NT2/D1 (cell line): ENCODE results near the gene PDE6B.
"Not testable (repeated sequence)": the region's sequence is repeated elsewhere in the genome, so short reads cannot be mapped to it uniquely, and the experiment has no call there.

ENCODE experiments used
- DNase-seq: peaks from one replicate; pipeline ENCODE4 v3.0.0-alpha.2; 2011; ENCODE audit warnings: low read depth, low spot score
- H3K27me3 ChIP-seq: 2 replicates; pipeline ENCODE4 v1.6.0; 2011; ENCODE audit warnings: mild to moderate bottlenecking; ENCODE audit not compliant: insufficient read length, insufficient read depth
- H3K36me3 ChIP-seq: 2 replicates; pipeline ENCODE4 v1.6.1; 2011; ENCODE audit warnings: mild to moderate bottlenecking, low read length, mixed read lengths; ENCODE audit not compliant: insufficient read depth, insufficient read length
- H3K4me1 ChIP-seq: 2 replicates; pipeline ENCODE4 v1.5.1; 2011; ENCODE audit not compliant: insufficient read depth, insufficient read length
- H3K4me3 ChIP-seq: 2 replicates; pipeline ENCODE4 v1.5.1; 2011; ENCODE audit warnings: low read depth; ENCODE audit not compliant: insufficient read length
- H3K9ac ChIP-seq: 2 replicates; pipeline ENCODE4 v1.6.0; 2011; ENCODE audit warnings: low read depth; ENCODE audit not compliant: insufficient read length
- H3K9me3 ChIP-seq: 2 replicates; pipeline ENCODE4 v1.5.1; 2011; ENCODE audit warnings: mild to moderate bottlenecking, low read length; ENCODE audit not compliant: insufficient read depth
- SUZ12 ChIP-seq: IDR thresholded peaks from 2 replicates; pipeline ENCODE4 v1.6.1; 2011; ENCODE audit not compliant: insufficient read length, insufficient read depth; ENCODE audit errors: extremely low read depth
- YY1 ChIP-seq: IDR thresholded peaks from 2 replicates; pipeline ENCODE4 v1.6.1; 2011; ENCODE audit not compliant: insufficient read length, insufficient read depth
- ZNF274 ChIP-seq: IDR thresholded peaks from 2 replicates; pipeline ENCODE4 v1.6.1; 2011; ENCODE audit warnings: mild to moderate bottlenecking, low read depth, low read length

Gene PDE6B

DNA sequence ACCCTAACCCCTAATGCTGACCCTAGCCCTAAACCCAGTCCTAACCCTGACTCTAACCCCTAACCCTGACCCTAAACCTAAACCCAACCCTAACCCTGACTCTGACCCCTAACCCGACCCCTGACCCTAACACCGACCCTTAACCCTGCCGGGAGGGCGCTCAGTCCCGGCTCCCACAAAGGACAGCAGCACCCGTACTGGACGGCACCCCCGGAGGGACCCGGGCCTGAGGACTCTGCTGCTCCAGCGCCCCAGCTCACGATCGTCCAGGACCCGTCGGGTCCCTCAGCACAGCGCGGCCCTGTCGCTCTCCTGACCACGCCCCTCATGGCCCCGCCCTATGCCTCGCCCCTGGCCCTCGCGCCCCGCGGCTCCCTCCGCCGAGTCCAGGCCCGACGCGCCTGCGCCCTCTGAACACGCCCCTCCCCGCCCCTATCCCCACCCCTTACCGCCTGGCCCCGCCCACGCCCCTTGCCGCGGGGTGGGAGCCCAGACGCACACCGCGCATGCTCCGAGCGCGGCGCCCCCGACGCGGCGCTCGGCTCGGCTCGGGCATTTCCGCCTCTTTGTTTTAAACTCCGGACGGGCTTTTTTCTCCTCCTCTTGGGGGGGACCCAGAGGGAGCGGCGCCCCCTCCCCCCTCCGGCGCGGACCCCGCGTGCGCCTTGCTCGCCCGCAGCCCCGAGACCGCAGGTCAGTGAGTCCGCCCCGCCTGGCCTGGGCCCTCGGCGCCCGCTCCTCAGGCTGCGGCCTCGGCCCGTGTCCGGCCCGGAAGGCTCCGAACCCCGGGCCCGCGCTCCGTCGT, 80.1 kb downstream of the PDE6B start, which contains the start of gene PCGF3:
TSS of gene PCGF3 (plus strand) at position 555 of the 805 bp plus-strand sequence. CDS start 27,849 bp downstream, outside the sequence.
- H3K4me3 ChIP-seq, result peak within 1 kb of the TSS; percentile 83
- peaks cover 24% of the 10 kb centered on the region for H3K36me3 ChIP-seq
- DNase-seq, result peak; percentile 87
- H3K9ac ChIP-seq, result peak within 1 kb of the TSS; percentile 98
- H3K9me3 ChIP-seq, result no peaks in the 10 kb centered on the region
- H3K27me3 ChIP-seq, result peaks cover 7% of the 10 kb centered on the region
- TF ChIP-seq SUZ12 (no peak), YY1 (no peak), ZNF274 (no peak)
- H3K4me1 ChIP-seq, result peaks cover 16% of the 10 kb centered on the region

DNA sequence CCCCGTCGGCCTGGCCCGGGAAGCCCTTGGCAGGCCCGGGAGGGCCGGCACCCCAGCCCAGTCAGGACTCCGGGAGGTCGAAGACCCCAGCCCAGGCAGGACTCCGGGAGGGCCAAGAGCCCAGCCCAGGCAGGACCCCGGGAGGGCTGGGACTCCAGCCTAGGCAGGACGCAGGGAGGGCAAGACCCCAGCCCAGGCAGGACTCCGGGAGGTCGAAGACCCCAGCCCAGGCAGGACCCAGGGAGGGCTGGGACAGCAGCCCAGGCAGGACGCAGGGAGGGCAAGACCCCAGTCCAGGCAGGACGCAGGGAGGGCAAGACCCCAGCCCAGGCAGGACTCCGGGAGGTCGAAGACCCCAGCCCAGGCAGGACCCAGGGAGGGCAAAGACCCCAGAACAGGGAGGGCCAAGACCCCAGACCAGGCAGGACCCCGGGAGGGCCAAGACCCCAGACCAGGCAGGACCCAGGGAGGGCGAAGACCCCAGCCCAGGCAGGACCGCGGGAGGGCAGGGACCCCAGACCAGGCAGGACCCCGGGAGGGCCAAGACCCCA, 80.8 kb downstream of the PDE6B start:
- DNase-seq, H3K27me3 ChIP-seq, H3K9me3 ChIP-seq: not testable (repeated sequence)
- Histone ChIP-seq H3K4me1 (peaks cover 16% of the 10 kb centered on the region), H3K36me3 (peaks cover 30% of the 10 kb centered on the region), H3K4me3 (peak overlapping the region; percentile 83), H3K9ac (peak overlapping the region; percentile 98)

DNA sequence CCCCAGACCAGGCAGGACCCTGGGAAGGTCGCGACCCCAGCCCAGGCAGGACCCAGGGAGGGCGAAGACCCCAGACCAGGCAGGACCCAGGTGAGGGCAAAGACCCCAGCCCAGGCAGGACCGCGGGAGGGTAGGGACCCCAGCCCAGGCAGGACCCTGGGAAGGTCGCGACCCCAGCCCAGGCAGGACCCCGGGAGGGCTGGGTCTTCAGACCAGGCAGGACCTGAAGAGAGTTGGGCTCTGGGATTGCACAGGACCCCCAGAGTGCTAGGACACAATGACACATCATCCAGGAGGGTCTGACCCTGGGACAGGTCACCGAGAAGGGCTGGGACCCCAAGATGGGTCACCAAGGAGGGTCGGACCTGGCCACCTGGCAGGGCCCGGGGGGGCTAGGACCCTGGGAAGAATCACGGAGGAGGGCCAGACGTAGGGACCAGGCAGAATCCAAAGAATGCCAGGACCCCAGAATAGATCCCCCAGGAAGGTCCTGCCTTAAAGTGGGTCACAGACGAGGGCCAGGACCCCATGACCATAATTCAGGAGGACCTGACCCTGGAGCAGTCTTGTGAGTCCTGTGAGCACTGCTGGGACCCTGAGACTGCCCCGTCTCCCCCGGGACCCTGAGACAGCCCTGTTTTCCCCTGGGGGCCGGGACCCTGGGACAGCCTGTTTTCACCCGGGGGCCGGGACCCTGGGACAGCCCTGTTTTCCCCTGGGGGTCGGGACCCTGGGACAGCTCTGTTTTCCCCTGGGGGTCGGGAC, 81.6 kb downstream of the PDE6B start:
- DNase-seq, result no peak
- Histone ChIP-seq H3K4me3 (peak overlapping the region; percentile 38), H3K9me3 (no peaks in the 10 kb centered on the region), H3K27me3 (peaks cover 7% of the 10 kb centered on the region), H3K36me3 (peaks cover 30% of the 10 kb centered on the region), H3K9ac (peak overlapping the region; percentile 79), H3K4me1 (peaks cover 16% of the 10 kb centered on the region)
- no peak for TF ChIP-seq YY1
- no peak for TF ChIP-seq SUZ12
- TF ChIP-seq ZNF274, result no peak

DNA sequence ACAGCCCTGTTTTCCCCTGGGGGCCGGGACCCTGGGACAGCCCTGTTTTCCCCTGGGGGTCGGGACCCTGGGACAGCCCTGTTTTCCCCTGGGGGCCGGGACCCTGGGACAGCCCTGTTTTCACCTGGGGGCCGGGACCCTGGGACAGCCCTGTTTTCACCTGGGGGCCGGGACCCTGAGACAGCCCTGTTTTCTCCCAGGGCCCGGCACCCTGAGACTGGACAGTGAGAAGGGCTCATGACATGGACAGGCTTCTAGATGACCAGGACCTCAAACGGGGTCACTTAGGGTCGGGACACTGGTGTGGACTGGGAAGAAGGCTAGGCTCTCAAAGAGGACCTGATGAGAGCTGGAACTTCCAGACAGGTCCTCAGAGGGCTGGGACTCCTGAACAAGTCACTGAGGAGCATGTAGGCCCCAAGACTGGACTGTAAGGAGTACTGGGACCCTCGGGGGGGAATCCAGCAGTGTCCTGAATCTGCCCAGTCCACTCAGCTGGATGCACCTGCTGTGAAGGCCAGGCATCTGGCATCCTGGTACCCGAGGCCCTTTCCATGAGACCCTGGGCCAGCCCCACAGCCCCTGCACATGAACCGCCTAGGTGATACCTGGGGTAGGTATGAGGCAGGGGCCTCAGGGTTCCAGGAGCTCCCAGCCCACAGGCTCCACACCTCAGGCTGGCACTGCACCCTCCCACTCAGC, 82.7 kb downstream of the PDE6B start:
- Histone ChIP-seq H3K36me3 (peaks cover 30% of the 10 kb centered on the region), H3K27me3 (peaks cover 7% of the 10 kb centered on the region), H3K4me3 (no peak overlapping the region), H3K4me1 (peaks cover 16% of the 10 kb centered on the region), H3K9me3 (no peaks in the 10 kb centered on the region), H3K9ac (peak overlapping the region; percentile 21)
- TF ChIP-seq YY1 (no peak), SUZ12 (no peak), ZNF274 (no peak)
- DNase-seq, result no peak

DNA sequence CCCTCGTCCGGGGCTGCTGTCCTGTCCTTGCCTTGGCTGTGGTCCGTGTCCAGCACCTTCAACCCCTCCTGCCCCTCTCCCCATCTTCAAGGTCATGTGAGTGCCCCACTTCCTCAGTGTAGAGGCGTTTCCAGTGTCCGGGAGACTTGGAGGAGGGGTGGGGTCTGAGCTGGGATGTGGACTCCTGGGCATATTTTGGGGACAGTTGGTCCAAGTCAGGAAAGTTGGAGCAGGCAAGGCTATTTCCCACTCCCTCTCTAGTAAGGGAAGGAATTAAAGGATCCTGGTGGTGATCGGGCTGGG, 83.2 kb downstream of the PDE6B start:
- H3K27me3 ChIP-seq, result peaks cover 7% of the 10 kb centered on the region
- H3K9ac ChIP-seq, result peak overlapping the region; percentile 21
- DNase-seq, result no peak
- TF ChIP-seq YY1, result no peak
- no peak for TF ChIP-seq ZNF274
- TF ChIP-seq SUZ12, result no peak
- H3K36me3 ChIP-seq, result peaks cover 35% of the 10 kb centered on the region
- H3K9me3 ChIP-seq, result no peaks in the 10 kb centered on the region
- H3K4me1 ChIP-seq, result peaks cover 19% of the 10 kb centered on the region
- H3K4me3 ChIP-seq, result no peak overlapping the region

DNA sequence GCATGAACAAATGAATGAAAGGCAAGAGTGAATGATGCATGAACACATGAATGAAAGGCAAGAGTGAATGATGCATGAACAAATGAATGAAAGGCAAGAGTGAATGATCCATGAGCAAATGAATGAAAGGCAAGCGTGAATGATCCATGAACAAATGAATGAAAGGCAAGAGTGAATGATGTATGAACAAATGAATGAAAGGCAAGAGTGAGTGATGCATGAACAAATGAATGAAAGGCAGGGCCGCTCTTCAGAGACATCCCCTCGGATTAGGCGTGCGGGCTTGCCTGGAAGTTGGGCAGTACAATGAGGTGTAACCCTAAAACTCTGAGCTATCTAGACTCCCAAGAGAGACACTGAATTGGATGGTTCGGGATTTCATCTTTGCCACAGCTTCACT, 84.0 kb downstream of the PDE6B start:
- H3K9me3 ChIP-seq, result no peaks in the 10 kb centered on the region
- peaks cover 43% of the 10 kb centered on the region for H3K36me3 ChIP-seq
- no peak overlapping the region for H3K4me3 ChIP-seq
- no peak for DNase-seq
- no peak overlapping the region for H3K9ac ChIP-seq
- TF ChIP-seq ZNF274, result no peak
- no peak for TF ChIP-seq YY1
- TF ChIP-seq SUZ12, result no peak
- H3K4me1 ChIP-seq, result peaks cover 11% of the 10 kb centered on the region
- H3K27me3 ChIP-seq, result peaks cover 7% of the 10 kb centered on the region
